HepG2 (cell line): ENCODE results near the gene PRMT5. TPM values are rescaled to one million over a fixed set of nuclear protein-coding genes. Genes with fewer than 3 reads are reported as not detected.

ENCODE experiments used
- DR1 ChIP-seq: sonication (generic); formaldehyde crosslinking; IDR thresholded peaks from 2 replicates; pipeline ENCODE4 v1.8.0; 2021; ENCODE audit warnings: mild to moderate bottlenecking, missing genetic modification reagents, inconsistent platforms
- HMGA1 ChIP-seq: sonication (generic); formaldehyde crosslinking; conservative IDR thresholded peaks from 2 replicates; pipeline ENCODE4 v1.4.0; 2020; ENCODE audit warnings: missing genetic modification reagents
- HNRNPLL ChIP-seq: fragments of 200-400 bp; formaldehyde crosslinking; IDR thresholded peaks from 2 replicates; pipeline ENCODE4 v1.6.1; 2017; ENCODE audit warnings: mild to moderate bottlenecking, low read depth, low read length; ENCODE audit not compliant: poor library complexity, severe bottlenecking
- IRX3 ChIP-seq: sonication (generic); formaldehyde crosslinking; IDR thresholded peaks from 2 replicates; pipeline ENCODE4 v1.8.1; 2023; ENCODE audit warnings: mild to moderate bottlenecking, low read depth, missing genetic modification reagents, borderline replicate concordance
- KDM4B ChIP-seq: sonication (generic); formaldehyde crosslinking; IDR thresholded peaks from 2 replicates; pipeline ENCODE4 v1.4.0; 2020; ENCODE audit warnings: missing genetic modification reagents
- LCORL ChIP-seq, 2 experiments: fragments of 450-650 bp in 1 of 2; sonication (generic) in 1 of 2; formaldehyde crosslinking in 1 of 2; IDR thresholded peaks; 2 replicates each; pipeline versions ENCODE4 v1.5.0 to v1.6.1; 2017 to 2020; ENCODE audit warnings: antibody characterized with exemption in 1 of 2, missing genetic modification reagents in 1 of 2
- NFE2 ChIP-seq: sonication (generic); formaldehyde crosslinking; IDR thresholded peaks from 2 replicates; pipeline ENCODE4 v1.4.0; 2020; ENCODE audit warnings: missing genetic modification reagents
- NFIB ChIP-seq: sonication (generic); formaldehyde crosslinking; IDR thresholded peaks from 2 replicates; pipeline ENCODE4 v1.9.0; 2021; ENCODE audit warnings: missing genetic modification reagents, mild to moderate bottlenecking, borderline replicate concordance
- NONO ChIP-seq, 2 experiments: fragments of 450-650 bp in 1 of 2; sonication (generic) in 1 of 2; formaldehyde crosslinking in 1 of 2; IDR thresholded peaks in 1 of 2; conservative IDR thresholded peaks in 1 of 2; 2 replicates each; pipeline versions ENCODE4 v1.6.1 to v1.8.0; 2017 to 2022; ENCODE audit warnings: mild to moderate bottlenecking in 1 of 2, missing genetic modification reagents in 1 of 2, moderate library complexity in 1 of 2
- PHF21A ChIP-seq: sonication (generic); formaldehyde crosslinking; IDR thresholded peaks from 2 replicates; pipeline ENCODE4 v1.5.0; 2020; ENCODE audit warnings: mild to moderate bottlenecking, missing genetic modification reagents
- PHF5A ChIP-seq: IDR thresholded peaks from one replicate; pipeline ENCODE4 v1.6.1; 2018; ENCODE audit warnings: low read depth, missing genetic modification reagents; ENCODE audit not compliant: unreplicated experiment
- PHF8 ChIP-seq: sonication (generic); formaldehyde crosslinking; IDR thresholded peaks from 2 replicates; pipeline ENCODE4 v1.5.0; 2020; ENCODE audit warnings: missing genetic modification reagents
- POGZ ChIP-seq: sonication (generic); formaldehyde crosslinking; IDR thresholded peaks from 2 replicates; pipeline ENCODE4 v1.4.0; 2020; ENCODE audit warnings: mild to moderate bottlenecking, missing genetic modification reagents
- SKI ChIP-seq: fragments of 450-650 bp; IDR thresholded peaks from one replicate; pipeline ENCODE4 v1.6.1; 2018; ENCODE audit warnings: mild to moderate bottlenecking; ENCODE audit not compliant: partially characterized antibody
- ZFP41 ChIP-seq: sonication (generic); formaldehyde crosslinking; IDR thresholded peaks from 2 replicates; pipeline ENCODE4 v1.4.0; 2020; ENCODE audit warnings: mild to moderate bottlenecking, missing genetic modification reagents, borderline replicate concordance
- ZIK1 ChIP-seq: sonication (generic); formaldehyde crosslinking; IDR thresholded peaks from 2 replicates; pipeline ENCODE4 v1.5.0; 2020; ENCODE audit warnings: mild to moderate bottlenecking, low read depth, missing genetic modification reagents, borderline replicate concordance
- ZNF264 ChIP-seq: sonication (generic); formaldehyde crosslinking; IDR thresholded peaks from 2 replicates; pipeline ENCODE4 v1.4.0; 2020; ENCODE audit warnings: missing genetic modification reagents
- ZNF547 ChIP-seq: sonication (generic); formaldehyde crosslinking; IDR thresholded peaks from 2 replicates; pipeline ENCODE4 v1.5.1; 2020; ENCODE audit warnings: mild to moderate bottlenecking, missing genetic modification reagents
- ZNF75D ChIP-seq: sonication (generic); formaldehyde crosslinking; IDR thresholded peaks from 2 replicates; pipeline ENCODE4 v1.8.1; 2023; ENCODE audit warnings: missing genetic modification reagents, mild to moderate bottlenecking, borderline replicate concordance
- ZNF781 ChIP-seq: sonication (generic); formaldehyde crosslinking; IDR thresholded peaks from 2 replicates; pipeline ENCODE4 v1.5.1; 2020; ENCODE audit warnings: borderline replicate concordance, mild to moderate bottlenecking, missing genetic modification reagents; ENCODE audit errors: not compliant biosample characterization
- ZNF850 ChIP-seq: sonication (generic); formaldehyde crosslinking; conservative IDR thresholded peaks from 2 replicates; pipeline ENCODE4 v1.9.0; 2021; ENCODE audit warnings: mild to moderate bottlenecking, missing genetic modification reagents
- polyA plus RNA-seq, 8 experiments: library from polyadenylated mRNA; depleted of rRNA in 3 of 8; stranded (reverse) in 7 of 8; unstranded in 1 of 8; fragments of >200 nt; fragmentation: Illumina TruSeq in 4 of 8; extraction: Trizol in 4 of 8; gene quantifications; 2 replicates each; pipeline versions ENCODE4 v1.2.1 to v1.2.3, GENCODE V29; 2011 to 2016; ENCODE audit warnings: low read depth in 4 of 8, missing spikeins in 1 of 8, mixed read lengths in 1 of 8; ENCODE audit not compliant: insufficient read depth in 1 of 8
- total RNA-seq, 5 experiments: library from RNA; depleted of rRNA; stranded (reverse); fragments of >200 nt; fragmentation: Illumina TruSeq; extraction: Trizol; gene quantifications; 2 replicates each; pipeline ENCODE4 v1.2.3, GENCODE V29; 2016; ENCODE audit warnings: low read depth in 1 of 5
- TF ChIP-seq, protein P1 (sequence below): sonication (generic); formaldehyde crosslinking; IDR thresholded peaks from 2 replicates; pipeline ENCODE4 v1.4.0; 2020; ENCODE audit warnings: mild to moderate bottlenecking, low read depth, missing genetic modification reagents
- TF ChIP-seq, protein P2 (sequence below): sonication (generic); formaldehyde crosslinking; IDR thresholded peaks from 2 replicates; pipeline ENCODE4 v1.5.0; 2020; ENCODE audit warnings: mild to moderate bottlenecking, missing genetic modification reagents
- TF ChIP-seq, protein P3 (sequence below): IDR thresholded peaks from 2 replicates; pipeline ENCODE4 v1.6.1; 2016
- TF ChIP-seq, protein P4 (sequence below): sonication (generic); formaldehyde crosslinking; IDR thresholded peaks from 2 replicates; pipeline ENCODE4 v1.8.1; 2023; ENCODE audit warnings: missing genetic modification reagents, mild to moderate bottlenecking, borderline replicate concordance

PRMT5 gene
- total and polyA plus RNA-seq, 2 of the 13 experiments (the other 11 are each of a cell fraction or from before 2014, with no cell fraction given) = 210 to 354 TPM

DNA sequence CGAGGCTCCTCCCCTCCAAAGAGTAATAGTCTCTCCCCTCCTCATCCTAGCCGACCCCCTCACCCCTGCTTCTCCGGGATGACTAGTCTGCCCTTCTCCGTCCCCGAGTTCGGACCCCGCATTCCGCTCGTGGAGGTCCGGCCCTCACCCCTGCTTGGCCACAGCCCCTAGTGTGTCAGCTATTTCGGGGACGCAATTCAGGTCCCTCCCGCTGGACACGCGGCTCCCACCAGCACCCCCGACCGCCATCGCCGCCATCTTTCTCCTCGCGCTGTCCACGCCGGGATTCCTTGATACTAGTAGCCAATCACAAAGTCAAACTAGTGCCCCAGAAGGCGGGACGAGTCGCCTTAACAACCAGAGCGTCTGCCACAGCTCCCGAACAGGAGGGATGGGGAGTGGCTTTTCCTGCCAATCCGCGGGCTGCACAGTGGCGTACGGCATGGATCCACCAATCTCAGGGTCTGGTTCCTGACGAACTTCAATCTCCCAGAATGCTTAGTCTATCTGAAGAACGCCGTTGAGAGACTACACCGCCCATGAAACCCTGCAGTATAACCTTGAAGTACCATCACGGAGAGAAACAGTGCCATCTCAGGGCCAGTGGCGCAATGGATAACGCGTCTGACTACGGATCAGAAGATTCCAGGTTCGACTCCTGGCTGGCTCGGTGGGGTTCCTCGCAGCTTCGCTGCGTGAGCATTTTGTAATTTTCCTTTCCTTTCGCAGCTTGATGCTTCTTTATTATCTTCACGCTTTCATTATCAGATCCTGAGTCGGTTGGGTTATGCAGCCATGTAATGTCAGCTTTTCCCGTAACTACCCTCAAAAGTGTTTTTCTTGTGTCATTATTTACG lies at the start of gene PRMT5 (continued):
- peak; percentile 93; the same call in 1 of the 2 replicates for TF ChIP-seq IRX3 (CRISPR knock-in tag)
- no peak for TF ChIP-seq HMGA1
- peak; percentile 98 for TF ChIP-seq ZNF547 (CRISPR knock-in tag)
- peak; percentile 96 for TF ChIP-seq ZNF264 (CRISPR knock-in tag)
- no peak for TF ChIP-seq NFIB (CRISPR knock-in tag)
- TF ChIP-seq PHF8 (CRISPR knock-in tag) = peak; percentile 99
- TF ChIP-seq, protein P1, sequence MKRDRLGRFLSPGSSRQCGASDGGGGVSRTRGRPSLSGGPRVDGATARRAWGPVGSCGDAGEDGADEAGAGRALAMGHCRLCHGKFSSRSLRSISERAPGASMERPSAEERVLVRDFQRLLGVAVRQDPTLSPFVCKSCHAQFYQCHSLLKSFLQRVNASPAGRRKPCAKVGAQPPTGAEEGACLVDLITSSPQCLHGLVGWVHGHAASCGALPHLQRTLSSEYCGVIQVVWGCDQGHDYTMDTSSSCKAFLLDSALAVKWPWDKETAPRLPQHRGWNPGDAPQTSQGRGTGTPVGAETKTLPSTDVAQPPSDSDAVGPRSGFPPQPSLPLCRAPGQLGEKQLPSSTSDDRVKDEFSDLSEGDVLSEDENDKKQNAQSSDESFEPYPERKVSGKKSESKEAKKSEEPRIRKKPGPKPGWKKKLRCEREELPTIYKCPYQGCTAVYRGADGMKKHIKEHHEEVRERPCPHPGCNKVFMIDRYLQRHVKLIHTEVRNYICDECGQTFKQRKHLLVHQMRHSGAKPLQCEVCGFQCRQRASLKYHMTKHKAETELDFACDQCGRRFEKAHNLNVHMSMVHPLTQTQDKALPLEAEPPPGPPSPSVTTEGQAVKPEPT (CRISPR knock-in tag) = peak; percentile 94; the same call in 1 of the 2 replicates
- peak; percentile 98 for TF ChIP-seq KDM4B (CRISPR knock-in tag)
- TF ChIP-seq, protein P2, sequence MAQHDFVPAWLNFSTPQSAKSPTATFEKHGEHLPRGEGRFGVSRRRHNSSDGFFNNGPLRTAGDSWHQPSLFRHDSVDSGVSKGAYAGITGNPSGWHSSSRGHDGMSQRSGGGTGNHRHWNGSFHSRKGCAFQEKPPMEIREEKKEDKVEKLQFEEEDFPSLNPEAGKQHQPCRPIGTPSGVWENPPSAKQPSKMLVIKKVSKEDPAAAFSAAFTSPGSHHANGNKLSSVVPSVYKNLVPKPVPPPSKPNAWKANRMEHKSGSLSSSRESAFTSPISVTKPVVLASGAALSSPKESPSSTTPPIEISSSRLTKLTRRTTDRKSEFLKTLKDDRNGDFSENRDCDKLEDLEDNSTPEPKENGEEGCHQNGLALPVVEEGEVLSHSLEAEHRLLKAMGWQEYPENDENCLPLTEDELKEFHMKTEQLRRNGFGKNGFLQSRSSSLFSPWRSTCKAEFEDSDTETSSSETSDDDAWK (CRISPR knock-in tag) = no peak
- peak; percentile 52 for TF ChIP-seq ZFP41 (CRISPR knock-in tag)
- no peak for TF ChIP-seq LCORL (IDR thresholded peaks at IDR 0.05)
- peak; percentile 82; the same call in 1 of the 2 replicates for TF ChIP-seq LCORL (CRISPR knock-in tag; IDR thresholded peaks at IDR 0.05)
- TF ChIP-seq NFE2 (CRISPR knock-in tag) = peak; percentile 34; the same call in 1 of the 2 replicates
- peak; percentile 97 for TF ChIP-seq POGZ (CRISPR knock-in tag)
- TF ChIP-seq HNRNPLL = peak; percentile 78
- peak; percentile 83; the same call in 1 of the 2 replicates for TF ChIP-seq DR1 (CRISPR knock-in tag)
- TF ChIP-seq NONO (IDR thresholded peaks at IDR 0.05) = no peak; the same call in 1 of the 2 replicates
- peak; percentile 99 for TF ChIP-seq NONO (CRISPR knock-in tag; conservative IDR thresholded peaks at IDR 0.05)
- TF ChIP-seq, protein P3, sequence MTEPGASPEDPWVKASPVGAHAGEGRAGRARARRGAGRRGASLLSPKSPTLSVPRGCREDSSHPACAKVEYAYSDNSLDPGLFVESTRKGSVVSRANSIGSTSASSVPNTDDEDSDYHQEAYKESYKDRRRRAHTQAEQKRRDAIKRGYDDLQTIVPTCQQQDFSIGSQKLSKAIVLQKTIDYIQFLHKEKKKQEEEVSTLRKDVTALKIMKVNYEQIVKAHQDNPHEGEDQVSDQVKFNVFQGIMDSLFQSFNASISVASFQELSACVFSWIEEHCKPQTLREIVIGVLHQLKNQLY (CRISPR knock-in tag) = peak; percentile 91
- TF ChIP-seq PHF5A (CRISPR knock-in tag) = peak; percentile 100
- TF ChIP-seq ZNF850 = no peak
- TF ChIP-seq, protein P4, sequence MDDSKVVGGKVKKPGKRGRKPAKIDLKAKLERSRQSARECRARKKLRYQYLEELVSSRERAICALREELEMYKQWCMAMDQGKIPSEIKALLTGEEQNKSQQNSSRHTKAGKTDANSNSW (CRISPR knock-in tag) = peak; percentile 60
- no peak for TF ChIP-seq ZNF75D
- TF ChIP-seq ZNF781 (CRISPR knock-in tag) = peak; percentile 98
- peak; percentile 96 for TF ChIP-seq PHF21A (CRISPR knock-in tag)
- TF ChIP-seq ZIK1 = peak; percentile 97
- TF ChIP-seq SKI = peak; percentile 87
